GM18868 (cell line): ENCODE data around the gene MRPL20.
"Not testable (repeated sequence)": the region's sequence is repeated elsewhere in the genome, so short reads cannot be mapped to it uniquely, and the experiment has no call there.

Experiments used
- ATAC-seq: cut with Tn5 transposase; IDR thresholded peaks from one replicate; pipeline ENCODE4 v1.9.1; 2021; ENCODE audit warnings: mild to moderate bottlenecking, moderate library complexity; ENCODE audit not compliant: unreplicated experiment

MRPL20 gene

GRCh38 chr1:1427106-1427819 is 20.2 kb upstream of the MRPL20 start:
- ATAC-seq, result no peak

- no peak for ATAC-seq
These were observed 19.5 kb upstream of the MRPL20 start for GRCh38 chr1:1426496-1427105.

GRCh38 chr1:1425753-1426495 is 18.8 kb upstream of the MRPL20 start:
- no peak for ATAC-seq

GRCh38 chr1:1425426-1425752 is 18.3 kb upstream of the MRPL20 start:
- ATAC-seq, result no peak

- ATAC-seq, result no peak
These were observed 17.6 kb upstream of the MRPL20 start for GRCh38 chr1:1424707-1425106.

GRCh38 chr1:1423245-1423597 is 16.1 kb upstream of the MRPL20 start:
- no peak for ATAC-seq

- no peak for ATAC-seq
These were observed 15.6 kb upstream of the MRPL20 start for GRCh38 chr1:1422465-1423244.

GRCh38 chr1:1421907-1422464 is 14.9 kb upstream of the MRPL20 start:
- no peak for ATAC-seq

- no peak for ATAC-seq
These were observed 14.2 kb upstream of the MRPL20 start, which contains the start of gene ANKRD65 for GRCh38 chr1:1421147-1421906. TSS of gene ANKRD65 (minus strand) at chr1:1421276. CDS start at chr1:1421005, 271 bp downstream.

- ATAC-seq, result no peak
These were observed 13.6 kb upstream of the MRPL20 start for GRCh38 chr1:1420654-1421141.

GRCh38 chr1:1419813-1420653 is 12.9 kb upstream of the MRPL20 start:
- no peak for ATAC-seq

GRCh38 chr1:1419363-1419812 is 12.3 kb upstream of the MRPL20 start:
- no peak for ATAC-seq

GRCh38 chr1:1418464-1419362 is 11.6 kb upstream of the MRPL20 start:
- no peak for ATAC-seq

GRCh38 chr1:1417825-1418463 is 10.9 kb upstream of the MRPL20 start:
- ATAC-seq, result not testable (repeated sequence)

GRCh38 chr1:1417396-1417795 is 10.3 kb upstream of the MRPL20 start:
- ATAC-seq, result not testable (repeated sequence)

- no peak for ATAC-seq
These were observed 8.7 kb upstream of the MRPL20 start for GRCh38 chr1:1415751-1416150.

GRCh38 chr1:1412311-1412902 is 5.3 kb upstream of the MRPL20 start:
- ATAC-seq, result not testable (repeated sequence)
